NB4 (cell line): ENCODE data around the gene SHISA4.

Source experiments
- MYC ChIP-seq: IDR thresholded peaks from 2 replicates; pipeline ENCODE4 v1.6.1; 2011; ENCODE audit warnings: low read depth, low read length
- POLR2A ChIP-seq: IDR thresholded peaks from 2 replicates; pipeline ENCODE4 v1.6.1; 2011; ENCODE audit warnings: mild to moderate bottlenecking; ENCODE audit not compliant: insufficient read length; ENCODE audit errors: extremely low read depth
- TF ChIP-seq, protein P1 (sequence below): IDR thresholded peaks from one replicate; pipeline ENCODE4 v1.5.1; 2012; ENCODE audit warnings: low read depth, low read length
- TF ChIP-seq, protein P2 (sequence below): IDR thresholded peaks from 2 replicates; pipeline ENCODE4 v1.6.1; 2011; ENCODE audit warnings: low read depth, low read length

GRCh38 chr1:201845331-201846083 is 43.2 kb upstream of the SHISA4 start:
- TF ChIP-seq, protein P1, sequence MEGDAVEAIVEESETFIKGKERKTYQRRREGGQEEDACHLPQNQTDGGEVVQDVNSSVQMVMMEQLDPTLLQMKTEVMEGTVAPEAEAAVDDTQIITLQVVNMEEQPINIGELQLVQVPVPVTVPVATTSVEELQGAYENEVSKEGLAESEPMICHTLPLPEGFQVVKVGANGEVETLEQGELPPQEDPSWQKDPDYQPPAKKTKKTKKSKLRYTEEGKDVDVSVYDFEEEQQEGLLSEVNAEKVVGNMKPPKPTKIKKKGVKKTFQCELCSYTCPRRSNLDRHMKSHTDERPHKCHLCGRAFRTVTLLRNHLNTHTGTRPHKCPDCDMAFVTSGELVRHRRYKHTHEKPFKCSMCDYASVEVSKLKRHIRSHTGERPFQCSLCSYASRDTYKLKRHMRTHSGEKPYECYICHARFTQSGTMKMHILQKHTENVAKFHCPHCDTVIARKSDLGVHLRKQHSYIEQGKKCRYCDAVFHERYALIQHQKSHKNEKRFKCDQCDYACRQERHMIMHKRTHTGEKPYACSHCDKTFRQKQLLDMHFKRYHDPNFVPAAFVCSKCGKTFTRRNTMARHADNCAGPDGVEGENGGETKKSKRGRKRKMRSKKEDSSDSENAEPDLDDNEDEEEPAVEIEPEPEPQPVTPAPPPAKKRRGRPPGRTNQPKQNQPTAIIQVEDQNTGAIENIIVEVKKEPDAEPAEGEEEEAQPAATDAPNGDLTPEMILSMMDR, result no peak
- TF ChIP-seq POLR2A, result no peak
- TF ChIP-seq MYC, result no peak
- TF ChIP-seq, protein P2, sequence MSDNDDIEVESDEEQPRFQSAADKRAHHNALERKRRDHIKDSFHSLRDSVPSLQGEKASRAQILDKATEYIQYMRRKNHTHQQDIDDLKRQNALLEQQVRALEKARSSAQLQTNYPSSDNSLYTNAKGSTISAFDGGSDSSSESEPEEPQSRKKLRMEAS, result no peak
